ENCODE results near the gene RPTOR. TPM values are rescaled to one million over a fixed set of nuclear protein-coding genes. Genes with fewer than 3 reads are reported as not detected.

RPTOR gene
- total RNA-seq, 2 experiments from 2014 or later, result 88.9 to 91.8 TPM

DNA sequence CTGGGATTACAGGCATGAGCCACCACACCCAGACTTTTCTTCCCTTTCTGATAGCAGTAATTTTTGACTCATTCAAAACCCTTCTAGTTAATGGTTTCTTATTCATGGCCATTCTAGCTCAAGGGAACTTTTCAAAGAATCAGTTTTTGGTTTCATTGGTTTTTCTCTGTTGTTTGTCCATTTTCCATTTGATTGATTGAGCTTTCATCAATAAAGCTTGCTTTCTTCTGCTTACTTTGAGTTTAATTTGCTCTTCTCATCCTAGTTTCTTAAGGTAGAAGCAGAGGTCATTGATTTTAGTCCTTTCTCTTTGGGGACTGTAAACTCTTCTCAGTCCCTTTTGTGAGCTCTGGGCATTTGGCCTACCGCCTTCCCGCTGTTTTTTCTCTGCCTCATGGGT lies 365.0 kb downstream of the RPTOR start:
- H3K27me3 Mint-ChIP-seq, result no peaks in the 10 kb centered on the region
- no peak for DNase-seq
- ChIA-PET CTCF (interaction anchor here (1.2 to 2.6 kb wide), 2 partner anchors 10 to 60 kb away, joined by 3 to 9 read pairs; no protein-coding TSS in a partner anchor), POLR2A (interaction anchor here (0.8 to 2.6 kb wide), 5 partner anchors 9 to 32 kb away, joined by 3 to 9 read pairs (median 4); no protein-coding TSS in a partner anchor)
- H3K27ac Mint-ChIP-seq, result peak overlapping the region; percentile 14
- H3K9me3 Mint-ChIP-seq, result peaks cover 2% of the 10 kb centered on the region
- H3K4me3 Mint-ChIP-seq, result no peak overlapping the region
- H3K4me1 Mint-ChIP-seq, result no peaks in the 10 kb centered on the region
- peaks cover 59% of the 10 kb centered on the region for H3K36me3 Mint-ChIP-seq (ENCODE audit: low read depth)

DNA sequence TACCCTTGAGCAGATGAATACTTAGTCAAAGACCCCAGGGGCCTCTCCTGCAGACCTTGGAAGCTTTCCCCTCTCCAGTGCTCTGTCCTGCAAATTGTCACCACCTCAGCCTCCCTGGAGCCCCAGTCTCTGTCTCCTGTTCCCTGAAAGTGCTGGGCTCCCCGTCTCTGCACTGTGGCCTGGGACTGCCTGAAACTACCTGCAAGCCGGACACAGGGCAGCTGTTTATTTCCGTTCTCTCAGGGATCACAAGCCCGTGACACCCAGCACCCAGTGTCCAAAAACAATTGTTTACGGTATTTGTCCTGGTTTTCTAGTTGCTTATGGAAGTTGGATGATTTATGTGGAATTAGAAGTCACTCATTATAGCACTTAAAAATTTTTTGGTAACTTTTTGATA lies 365.4 kb downstream of the RPTOR start:
- Mint-ChIP-seq H3K4me1 (no peaks in the 10 kb centered on the region), H3K4me3 (no peak overlapping the region), H3K27ac (no peak overlapping the region), H3K27me3 (no peaks in the 10 kb centered on the region), H3K36me3 (ENCODE audit: low read depth) (peaks cover 59% of the 10 kb centered on the region), H3K9me3 (peaks cover 2% of the 10 kb centered on the region)
- CTCF ChIA-PET, result interaction anchor here (0.7 to 2.6 kb wide), 3 partner anchors 11 to 60 kb away, joined by 3 to 9 read pairs (median 4); no protein-coding TSS in a partner anchor
- POLR2A ChIA-PET, result interaction anchor here (0.8 to 2.6 kb wide), 5 partner anchors 9 to 32 kb away, joined by 3 to 9 read pairs (median 4); no protein-coding TSS in a partner anchor
- DNase-seq, result no peak

GRCh38 chr17:80912476-80912875 lies 367.8 kb downstream of the RPTOR start:
- Mint-ChIP-seq H3K36me3 (ENCODE audit: low read depth) (peaks cover 63% of the 10 kb centered on the region), H3K27ac (no peak overlapping the region)
- CTCF ChIA-PET, result no interaction called here

DNA sequence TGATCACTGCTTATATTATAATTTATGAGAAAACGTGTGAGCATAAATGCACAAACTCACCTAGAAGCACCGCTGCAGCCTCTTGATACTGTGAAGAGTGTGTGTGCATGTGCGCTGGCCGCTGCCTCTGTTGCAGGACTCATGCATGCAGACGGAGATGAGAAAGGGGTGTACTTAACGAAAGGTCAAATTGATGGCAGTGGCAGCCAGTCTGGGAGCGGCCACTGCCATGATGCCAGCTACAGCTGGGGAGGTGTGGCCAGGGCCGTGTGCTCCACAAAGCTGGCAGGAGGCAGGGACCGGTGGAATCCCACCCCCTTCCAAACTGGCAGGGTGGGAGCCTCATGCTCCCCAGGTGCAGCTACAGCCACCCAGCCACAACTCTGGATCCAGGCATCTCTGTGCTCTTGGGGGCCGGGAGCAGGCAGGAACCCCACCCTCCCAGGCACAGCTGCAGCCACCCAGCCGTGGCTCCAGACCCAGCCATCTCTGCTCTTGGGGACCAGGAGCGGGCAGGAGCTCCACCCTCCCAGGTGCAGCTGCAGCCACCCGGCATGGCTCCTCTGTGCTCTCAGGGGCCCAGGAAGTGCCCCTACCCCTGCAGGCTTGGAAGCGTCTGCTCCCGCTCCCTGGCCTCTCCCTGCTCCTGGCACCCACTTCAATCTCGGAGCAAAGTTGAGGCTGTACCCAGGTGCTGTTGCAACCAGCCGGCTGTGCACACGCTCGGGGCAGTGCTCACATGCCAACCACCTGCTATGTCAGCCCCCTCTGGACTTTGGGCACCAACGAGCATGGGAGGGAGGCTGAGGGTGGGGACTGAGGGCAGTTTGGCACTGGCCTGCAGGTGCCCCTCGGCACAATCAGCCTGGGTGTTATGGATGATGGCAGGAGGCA lies 369.5 kb downstream of the RPTOR start:
- peaks cover 2% of the 10 kb centered on the region for H3K9me3 Mint-ChIP-seq
- no peak overlapping the region for H3K4me3 Mint-ChIP-seq
- no peak for DNase-seq
- H3K4me1 Mint-ChIP-seq, result no peaks in the 10 kb centered on the region
- CTCF ChIA-PET, result no interaction called here
- no peaks in the 10 kb centered on the region for H3K27me3 Mint-ChIP-seq
- POLR2A ChIA-PET, result no interaction called here
- H3K36me3 Mint-ChIP-seq (ENCODE audit: low read depth), result peaks cover 56% of the 10 kb centered on the region
- no peak overlapping the region for H3K27ac Mint-ChIP-seq

More at GRCh38 chr17:80912476-80912875, 367.8 kb downstream of the RPTOR start:
- Mint-ChIP-seq H3K9me3 (peaks cover 2% of the 10 kb centered on the region), H3K4me3 (no peak overlapping the region), H3K4me1 (no peaks in the 10 kb centered on the region), H3K27me3 (no peaks in the 10 kb centered on the region)
- DNase-seq, result no peak
- POLR2A ChIA-PET, result interaction anchor here (0.9 kb wide), 1 partner anchor 20 kb away, joined by 5 read pairs; no protein-coding TSS in a partner anchor

DNA sequence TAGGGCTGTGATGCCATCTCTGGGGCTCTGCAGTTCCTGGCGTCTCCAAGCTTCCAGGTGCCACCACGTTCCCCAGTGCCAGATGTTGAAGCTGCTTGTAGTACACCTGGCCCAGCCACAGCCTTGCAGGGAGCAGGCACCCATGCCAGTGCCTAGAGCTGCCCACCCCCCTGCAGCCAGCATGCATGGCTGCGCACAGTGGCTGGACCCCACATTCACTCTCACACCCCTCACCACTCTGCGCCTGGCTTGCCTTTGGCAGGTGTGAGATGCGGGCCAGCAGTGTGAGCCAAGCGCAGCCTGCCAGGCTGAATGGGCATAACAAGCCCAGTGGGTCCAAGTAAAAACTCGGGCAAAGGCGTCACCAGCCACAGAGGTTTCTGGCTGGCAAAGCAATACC lies 371.6 kb downstream of the RPTOR start:
- H3K36me3 Mint-ChIP-seq (ENCODE audit: low read depth), result peaks cover 40% of the 10 kb centered on the region
- ChIA-PET CTCF (interaction anchor here (0.9 to 1.7 kb wide), 2 partner anchors 17 to 489 kb away, joined by 3 to 6 read pairs; no protein-coding TSS in a partner anchor), POLR2A (interaction anchor here (1.7 kb wide), 1 partner anchor 13 kb away, joined by 5 read pairs; no protein-coding TSS in a partner anchor)
- H3K27me3 Mint-ChIP-seq, result no peaks in the 10 kb centered on the region
- no peak overlapping the region for H3K4me3 Mint-ChIP-seq
- no peak overlapping the region for H3K27ac Mint-ChIP-seq
- H3K4me1 Mint-ChIP-seq, result no peaks in the 10 kb centered on the region
- peaks cover 2% of the 10 kb centered on the region for H3K9me3 Mint-ChIP-seq
- no peak for DNase-seq

GRCh38 chr17:80917716-80918560 lies 373.3 kb downstream of the RPTOR start:
- no peak for DNase-seq
- ChIA-PET CTCF (interaction anchor here (1.1 kb wide), 2 partner anchors 14 to 19 kb away, joined by 3 read pairs; no protein-coding TSS in a partner anchor), POLR2A (no interaction called here)
- no peaks in the 10 kb centered on the region for H3K27me3 Mint-ChIP-seq
- H3K9me3 Mint-ChIP-seq, result peaks cover 2% of the 10 kb centered on the region
- peaks cover 27% of the 10 kb centered on the region for H3K36me3 Mint-ChIP-seq (ENCODE audit: low read depth)
- no peaks in the 10 kb centered on the region for H3K4me1 Mint-ChIP-seq
- no peak overlapping the region for H3K27ac Mint-ChIP-seq
- H3K4me3 Mint-ChIP-seq, result no peak overlapping the region

GRCh38 chr17:80918731-80919130 lies 374.1 kb downstream of the RPTOR start:
- Mint-ChIP-seq H3K27ac (no peak overlapping the region), H3K4me1 (no peaks in the 10 kb centered on the region), H3K9me3 (peaks cover 2% of the 10 kb centered on the region), H3K36me3 (ENCODE audit: low read depth) (peaks cover 22% of the 10 kb centered on the region), H3K4me3 (no peak overlapping the region), H3K27me3 (no peaks in the 10 kb centered on the region)
- POLR2A ChIA-PET, result interaction anchor here (1.4 kb wide), 1 partner anchor 26 kb away, joined by 3 read pairs; no protein-coding TSS in a partner anchor
- no peak for DNase-seq
- CTCF ChIA-PET, result interaction anchor here (1.1 kb wide), 2 partner anchors 14 to 19 kb away, joined by 3 read pairs; no protein-coding TSS in a partner anchor

GRCh38 chr17:80919331-80920311 lies 375.0 kb downstream of the RPTOR start:
- no peak for DNase-seq
- no peak overlapping the region for H3K27ac Mint-ChIP-seq
- no peaks in the 10 kb centered on the region for H3K9me3 Mint-ChIP-seq
- ChIA-PET CTCF (interaction anchor here (1.1 kb wide), 1 partner anchor 20 kb away, joined by 3 read pairs; no protein-coding TSS in a partner anchor), POLR2A (interaction anchor here (1.4 kb wide), 1 partner anchor 27 kb away, joined by 3 read pairs; no protein-coding TSS in a partner anchor)
- H3K4me3 Mint-ChIP-seq, result no peak overlapping the region
- H3K36me3 Mint-ChIP-seq (ENCODE audit: low read depth), result peaks cover 28% of the 10 kb centered on the region
- no peaks in the 10 kb centered on the region for H3K4me1 Mint-ChIP-seq
- no peaks in the 10 kb centered on the region for H3K27me3 Mint-ChIP-seq

GRCh38 chr17:80920441-80920840 lies 375.8 kb downstream of the RPTOR start:
- Mint-ChIP-seq H3K27me3 (no peaks in the 10 kb centered on the region), H3K4me1 (no peaks in the 10 kb centered on the region), H3K36me3 (ENCODE audit: low read depth) (peaks cover 29% of the 10 kb centered on the region), H3K9me3 (no peaks in the 10 kb centered on the region), H3K4me3 (no peak overlapping the region), H3K27ac (no peak overlapping the region)
- ChIA-PET CTCF (no interaction called here), POLR2A (no interaction called here)
- DNase-seq, result no peak

DNA sequence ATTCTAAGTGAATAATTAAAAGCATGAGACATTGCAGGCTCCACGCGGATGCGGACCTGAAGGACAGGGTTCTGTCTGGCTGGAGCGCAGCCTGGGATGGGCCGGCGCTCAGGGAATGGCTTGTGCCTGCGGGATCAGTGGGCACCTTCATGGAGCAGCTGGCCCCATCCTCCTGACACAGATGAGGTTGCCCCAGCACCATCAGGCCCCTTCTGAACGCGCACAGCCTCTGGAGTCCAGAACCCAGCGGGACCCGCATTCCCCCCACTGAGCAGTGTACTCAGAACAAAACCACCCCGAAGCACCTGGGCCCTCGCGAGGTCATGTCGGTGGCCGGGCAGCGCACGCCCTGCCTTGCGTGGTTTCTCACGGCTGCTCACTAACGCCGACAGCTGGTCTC lies 376.5 kb downstream of the RPTOR start:
- peaks cover 27% of the 10 kb centered on the region for H3K36me3 Mint-ChIP-seq (ENCODE audit: low read depth)
- POLR2A ChIA-PET, result no interaction called here
- H3K4me1 Mint-ChIP-seq, result no peaks in the 10 kb centered on the region
- CTCF ChIA-PET, result no interaction called here
- H3K27ac Mint-ChIP-seq, result no peak overlapping the region
- no peaks in the 10 kb centered on the region for H3K27me3 Mint-ChIP-seq
- no peaks in the 10 kb centered on the region for H3K9me3 Mint-ChIP-seq
- H3K4me3 Mint-ChIP-seq, result no peak overlapping the region
- no peak for DNase-seq

- DNase-seq, result no peak
- Mint-ChIP-seq H3K4me3 (no peak overlapping the region), H3K36me3 (ENCODE audit: low read depth) (peaks cover 28% of the 10 kb centered on the region), H3K9me3 (no peaks in the 10 kb centered on the region), H3K27ac (no peak overlapping the region), H3K27me3 (no peaks in the 10 kb centered on the region), H3K4me1 (no peaks in the 10 kb centered on the region)
- ChIA-PET CTCF (no interaction called here), POLR2A (interaction anchor here (1.5 to 2.7 kb wide), 2 partner anchors 11 kb away, joined by 3 to 9 read pairs; no protein-coding TSS in a partner anchor)
These were observed 377.3 kb downstream of the RPTOR start for GRCh38 chr17:80921741-80922579.

Data from activated CD4-positive, alpha-beta memory T cell treated with anti-CD3 and anti-CD28 coated beads, Interleukin-2, amount 10 ng/mL, durations not matched to agents 7 days and 5 days (primary cell).